GM23338 (cell line): ENCODE measurements around the gene CCBE1. TPM values are rescaled to one million over a fixed set of nuclear protein-coding genes. Genes with fewer than 3 reads are reported as not detected.

Source experiments
- ATAC-seq: fragments of 200-7000 bp; cut with Tn5 transposase; 3 replicates; pipeline ENCODE4 v1.9.1; 2020
- DNase-seq: peaks from one replicate; pipeline ENCODE4 v3.0.0-alpha.2; 2015; ENCODE audit warnings: low spot score
- H2AFZ ChIP-seq: fragments of 200-600 bp; sonication (generic); 2 replicates; pipeline ENCODE4 v1.8.0; 2016; ENCODE audit warnings: antibody characterized with exemption, mild to moderate bottlenecking, moderate library complexity
- H3F3A ChIP-seq: fragments of 200-600 bp; sonication (generic); replicated peaks from 2 replicates; pipeline ENCODE4 v1.8.0; 2017; ENCODE audit warnings: antibody characterized with exemption, mixed run types, low read depth
- H3K27ac ChIP-seq: fragments of 200-600 bp; sonication (generic); 2 replicates; pipeline ENCODE4 v1.6.1; 2016; ENCODE audit warnings: low read depth
- H3K27me3 ChIP-seq: fragments of 200-600 bp; sonication (generic); 2 replicates; pipeline ENCODE4 v1.8.0; 2016; ENCODE audit warnings: mild to moderate bottlenecking, mixed run types, moderate library complexity; ENCODE audit not compliant: insufficient read depth
- H3K36me3 ChIP-seq: fragments of 200-600 bp; sonication (generic); 2 replicates; pipeline ENCODE4 v1.8.0; 2016; ENCODE audit warnings: mild to moderate bottlenecking; ENCODE audit not compliant: insufficient read depth
- H3K4me1 ChIP-seq: fragments of 200-600 bp; sonication (generic); 2 replicates; pipeline ENCODE4 v1.8.0; 2016; ENCODE audit warnings: mild to moderate bottlenecking, moderate library complexity; ENCODE audit not compliant: insufficient read depth
- H3K4me2 ChIP-seq: fragments of 200-600 bp; sonication (generic); 2 replicates; pipeline ENCODE4 v1.7.1; 2017; ENCODE audit warnings: mixed run types
- H3K4me3 ChIP-seq: fragments of 200-600 bp; sonication (generic); 2 replicates; pipeline ENCODE4 v1.6.1; 2016; ENCODE audit warnings: mixed run types
- H3K79me2 ChIP-seq: fragments of 200-600 bp; sonication (generic); replicated peaks from 2 replicates; pipeline ENCODE4 v1.8.0; 2017; ENCODE audit warnings: mild to moderate bottlenecking; ENCODE audit not compliant: insufficient read depth
- H3K9me2 ChIP-seq: fragments of 200-600 bp; sonication (generic); 2 replicates; pipeline ENCODE4 v1.8.0; 2017; ENCODE audit not compliant: insufficient read depth
- H4K20me1 ChIP-seq: fragments of 200-600 bp; sonication (generic); replicated peaks from 2 replicates; pipeline ENCODE4 v1.8.0; 2017; ENCODE audit warnings: mild to moderate bottlenecking; ENCODE audit not compliant: insufficient read depth
- H3K27ac Mint-ChIP-seq: 2 replicates; pipeline ENCODE4 v1.8.0; 2020; ENCODE audit warnings: inconsistent platforms, mild to moderate bottlenecking, moderate library complexity, mixed read lengths
- H3K27me3 Mint-ChIP-seq: 3 replicates; pipeline ENCODE4 v1.8.0; 2022; ENCODE audit warnings: low read depth, mild to moderate bottlenecking, moderate library complexity, mixed read lengths, inconsistent platforms; ENCODE audit not compliant: insufficient read depth, poor library complexity
- H3K36me3 Mint-ChIP-seq: 3 replicates; pipeline ENCODE4 v1.8.0; 2021; ENCODE audit warnings: low read depth, mild to moderate bottlenecking, inconsistent platforms, moderate library complexity, mixed read lengths
- H3K4me1 Mint-ChIP-seq: 3 replicates; pipeline ENCODE4 v1.8.0; 2020; ENCODE audit warnings: mild to moderate bottlenecking, inconsistent platforms, mixed read lengths
- H3K4me3 Mint-ChIP-seq: 3 replicates; pipeline ENCODE4 v1.8.0; 2021; ENCODE audit warnings: moderate library complexity, mild to moderate bottlenecking, inconsistent platforms, mixed read lengths
- H3K9me3 Mint-ChIP-seq: 3 replicates; pipeline ENCODE4 v1.8.0; 2020; ENCODE audit warnings: moderate library complexity, mild to moderate bottlenecking, inconsistent platforms, mixed read lengths
- CREB1 ChIP-seq: fragments of 250-450 bp; sonication (Bioruptor Pico); IDR thresholded peaks from 2 replicates; pipeline ENCODE4 v1.5.0; 2020; ENCODE audit warnings: low read depth, mild to moderate bottlenecking, moderate library complexity
- ETS1 ChIP-seq: IDR thresholded peaks from 2 replicates; pipeline ENCODE4 v1.6.1; 2016; ENCODE audit warnings: antibody characterized with exemption
- EZH2phosphoT487 ChIP-seq: fragments of 200-600 bp; sonication (generic); IDR thresholded peaks from one replicate; pipeline ENCODE4 v1.8.1; 2018; ENCODE audit warnings: antibody characterized with exemption; ENCODE audit not compliant: unreplicated experiment
- POLR2AphosphoS5 ChIP-seq: IDR thresholded peaks from 2 replicates; pipeline ENCODE4 v1.6.1; 2016; ENCODE audit warnings: antibody characterized with exemption, low read depth
- REST ChIP-seq: IDR thresholded peaks from one replicate; pipeline ENCODE4 v1.6.1; 2018; ENCODE audit warnings: antibody characterized with exemption; ENCODE audit not compliant: unreplicated experiment
- STAT1 ChIP-seq: IDR thresholded peaks from one replicate; pipeline ENCODE4 v1.6.1; 2016; ENCODE audit warnings: antibody characterized with exemption; ENCODE audit not compliant: unreplicated experiment
- ZNF331 ChIP-seq: fragments of 250-450 bp; sonication (Bioruptor Pico); IDR thresholded peaks from 2 replicates; pipeline ENCODE4 v1.5.0; 2020; ENCODE audit warnings: low read depth, mild to moderate bottlenecking, moderate library complexity
- polyA plus RNA-seq: library from polyadenylated mRNA; unstranded; fragments of >200 nt; fragmentation: Nextera tagmentation; extraction: Ambion mirVana; gene quantifications from 2 replicates; pipeline ENCODE4 v1.2.1, GENCODE V29; 2016
- total RNA-seq: library from RNA; depleted of rRNA; stranded (reverse); fragments of >200 nt; shearing (Covaris generic); gene quantifications from 2 replicates; pipeline ENCODE4 v1.2.3, GENCODE V29; 2014
- TF ChIP-seq, protein P1 (sequence below), 2 experiments: fragments of 200-600 bp in 1 of 2; sonication (generic) in 1 of 2; conservative IDR thresholded peaks; 2 replicates each; pipeline versions ENCODE4 v1.5.1 to v1.6.1; 2016 to 2017; ENCODE audit warnings: antibody characterized with exemption in 2 of 2, low read depth in 2 of 2, mild to moderate bottlenecking in 2 of 2, moderate library complexity in 1 of 2

The CCBE1 gene
- total and polyA plus RNA-seq, 2 experiments from 2014 or later: 2.1 to 2.6 TPM

DNA sequence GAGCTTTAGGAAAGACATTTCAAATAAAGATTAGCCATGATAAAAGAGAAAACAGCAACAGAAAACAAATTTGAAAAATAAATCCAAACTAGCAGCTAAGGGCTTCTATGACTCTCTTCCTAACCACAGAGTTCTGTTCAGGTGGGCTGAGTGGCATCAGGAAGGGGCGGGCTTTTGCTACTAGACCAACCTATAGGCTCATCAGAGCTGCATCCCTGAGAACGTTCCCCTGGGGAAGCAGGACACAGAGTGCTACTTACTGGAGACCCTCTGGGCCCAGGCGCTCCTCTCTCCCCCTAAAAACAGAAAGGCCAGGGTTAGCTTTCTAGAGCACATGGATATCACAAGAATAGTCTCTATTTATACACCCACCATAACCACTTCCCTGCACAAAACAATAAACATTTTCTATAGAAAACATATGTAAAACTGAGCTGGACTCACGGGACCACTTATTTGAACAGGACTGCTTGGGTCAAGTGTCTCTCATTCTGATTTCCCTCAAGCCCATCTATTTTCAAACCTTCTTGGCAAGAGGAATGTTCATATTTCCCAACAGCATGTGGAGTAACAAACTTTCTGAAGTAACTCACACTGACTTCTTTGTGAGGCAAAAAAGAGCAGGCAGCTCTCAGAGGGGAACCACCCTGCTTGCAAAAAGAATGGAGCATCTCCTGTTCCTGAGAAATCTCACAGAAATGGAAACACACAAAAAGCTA is 259.2 kb downstream of the CCBE1 start:
- H3K79me2 ChIP-seq: no peaks in the 10 kb centered on the region
- Mint-ChIP-seq H3K9me3 (no peaks in the 10 kb centered on the region), H3K27ac (no peak overlapping the region), H3K27me3 (peaks cover 1% of the 10 kb centered on the region), H3K36me3 (peaks cover 2% of the 10 kb centered on the region; the same call in 1 of the 3 replicates), H3K4me1 (peaks cover 5% of the 10 kb centered on the region), H3K4me3 (no peak overlapping the region)
- no peak overlapping the region for H3K4me3 ChIP-seq
- H2AFZ ChIP-seq: peak overlapping the region; percentile 63; the same call in 1 of the 2 replicates
- TF ChIP-seq, protein P1, sequence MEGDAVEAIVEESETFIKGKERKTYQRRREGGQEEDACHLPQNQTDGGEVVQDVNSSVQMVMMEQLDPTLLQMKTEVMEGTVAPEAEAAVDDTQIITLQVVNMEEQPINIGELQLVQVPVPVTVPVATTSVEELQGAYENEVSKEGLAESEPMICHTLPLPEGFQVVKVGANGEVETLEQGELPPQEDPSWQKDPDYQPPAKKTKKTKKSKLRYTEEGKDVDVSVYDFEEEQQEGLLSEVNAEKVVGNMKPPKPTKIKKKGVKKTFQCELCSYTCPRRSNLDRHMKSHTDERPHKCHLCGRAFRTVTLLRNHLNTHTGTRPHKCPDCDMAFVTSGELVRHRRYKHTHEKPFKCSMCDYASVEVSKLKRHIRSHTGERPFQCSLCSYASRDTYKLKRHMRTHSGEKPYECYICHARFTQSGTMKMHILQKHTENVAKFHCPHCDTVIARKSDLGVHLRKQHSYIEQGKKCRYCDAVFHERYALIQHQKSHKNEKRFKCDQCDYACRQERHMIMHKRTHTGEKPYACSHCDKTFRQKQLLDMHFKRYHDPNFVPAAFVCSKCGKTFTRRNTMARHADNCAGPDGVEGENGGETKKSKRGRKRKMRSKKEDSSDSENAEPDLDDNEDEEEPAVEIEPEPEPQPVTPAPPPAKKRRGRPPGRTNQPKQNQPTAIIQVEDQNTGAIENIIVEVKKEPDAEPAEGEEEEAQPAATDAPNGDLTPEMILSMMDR (conservative IDR thresholded peaks at IDR 0.05; ENCODE audit: low read depth in 2 of 2): no peak
- no peak for TF ChIP-seq STAT1
- no peak for TF ChIP-seq REST
- no peak for TF ChIP-seq ZNF331
- no peak for TF ChIP-seq CREB1
- TF ChIP-seq ETS1: no peak
- TF ChIP-seq POLR2AphosphoS5: no peak
- TF ChIP-seq EZH2phosphoT487: no peak
- no peaks in the 10 kb centered on the region for H3K36me3 ChIP-seq
- H3K4me1 ChIP-seq: no peaks in the 10 kb centered on the region
- no peak overlapping the region for H3K27ac ChIP-seq
- H3K9me2 ChIP-seq: no peaks in the 10 kb centered on the region
- ATAC-seq: peak; percentile 93
- no peaks in the 10 kb centered on the region for H3K27me3 ChIP-seq
- no peak overlapping the region for H3K4me2 ChIP-seq
- H4K20me1 ChIP-seq: no peaks in the 10 kb centered on the region
- no peaks in the 10 kb centered on the region for H3F3A ChIP-seq
- DNase-seq: peak; percentile 51
